HL-60 (cell line): ENCODE results near the gene TRNT1.
A peak's percentile ranks its signal among the peaks of the same experiment; 100 is the strongest.

Experiments
- DNase-seq, 2 experiments: peaks; one replicate each; pipeline ENCODE4 v3.0.0-alpha.2; 2010 to 2020; ENCODE audit warnings: low read depth in 1 of 2, low spot score in 1 of 2
- H3K27ac ChIP-seq: fragments of 250-450 bp; sonication (Bioruptor Pico); replicated peaks from 2 replicates; pipeline ENCODE4 v1.5.1; 2020; ENCODE audit warnings: mild to moderate bottlenecking, moderate library complexity
- H3K27me3 ChIP-seq: fragments of 250-450 bp; sonication (Bioruptor Pico); 2 replicates; pipeline ENCODE4 v1.5.1; 2021; ENCODE audit warnings: mild to moderate bottlenecking, moderate library complexity; ENCODE audit not compliant: insufficient read depth, poor library complexity, severe bottlenecking
- H3K4me3 ChIP-seq: replicated peaks from 2 replicates; pipeline ENCODE4 v1.5.1; 2011; ENCODE audit warnings: mild to moderate bottlenecking, control low read depth, low read length; ENCODE audit not compliant: insufficient read depth
- CTCF ChIP-seq: IDR thresholded peaks from one replicate; pipeline ENCODE4 v1.5.1; 2011; ENCODE audit warnings: low read length, control low read depth, inconsistent platforms; ENCODE audit not compliant: insufficient read depth
- GABPA ChIP-seq: IDR thresholded peaks from 2 replicates; pipeline ENCODE4 v1.6.1; 2012; ENCODE audit warnings: low read depth
- POLR2AphosphoS5 ChIP-seq: IDR thresholded peaks from 2 replicates; pipeline ENCODE4 v1.6.1; 2012; ENCODE audit warnings: low read depth
- REST ChIP-seq: IDR thresholded peaks from 2 replicates; pipeline ENCODE4 v1.6.1; 2012; ENCODE audit warnings: low read depth; ENCODE audit not compliant: insufficient replicate concordance
- SPI1 ChIP-seq: IDR thresholded peaks from 2 replicates; pipeline ENCODE4 v1.6.1; 2012; ENCODE audit warnings: low read depth, mild to moderate bottlenecking, borderline replicate concordance

TRNT1 gene

GRCh38 chr3:3191675-3192285 is 65.0 kb downstream of the TRNT1 start:
- Histone ChIP-seq H3K27ac (no peak overlapping the region), H3K27me3 (peaks cover 3% of the 10 kb centered on the region), H3K4me3 (no peak overlapping the region)
- TF ChIP-seq SPI1 (no peak), CTCF (no peak), GABPA (no peak), POLR2AphosphoS5 (no peak), REST (no peak)
- peak in 1 of 2 experiments; percentile 6 for DNase-seq

DNA sequence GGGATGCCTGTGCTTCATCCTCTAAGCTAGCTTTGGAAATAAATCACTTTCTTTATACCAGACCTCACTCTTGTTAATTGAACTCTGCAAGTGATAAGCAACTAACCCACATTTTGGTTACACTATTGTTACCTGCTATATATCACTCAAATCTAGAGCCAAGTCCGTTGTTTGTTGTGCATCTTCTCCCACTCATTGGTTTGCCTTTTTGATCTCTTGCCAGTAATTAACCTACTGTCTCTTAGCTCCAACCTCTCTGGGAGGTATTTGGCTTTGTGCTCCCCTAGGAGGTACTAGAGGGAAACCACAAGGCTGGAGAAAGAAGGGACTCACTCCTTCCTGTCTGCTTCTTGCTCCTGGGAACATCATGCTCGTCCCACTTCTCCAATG is 65.5 kb downstream of the TRNT1 start:
- H3K27me3 ChIP-seq: peaks cover 3% of the 10 kb centered on the region
- DNase-seq: no peak
- no peak for TF ChIP-seq REST
- TF ChIP-seq GABPA: no peak
- no peak for TF ChIP-seq CTCF
- TF ChIP-seq POLR2AphosphoS5: no peak
- TF ChIP-seq SPI1: no peak
- H3K4me3 ChIP-seq: no peak overlapping the region
- H3K27ac ChIP-seq: no peak overlapping the region

DNA sequence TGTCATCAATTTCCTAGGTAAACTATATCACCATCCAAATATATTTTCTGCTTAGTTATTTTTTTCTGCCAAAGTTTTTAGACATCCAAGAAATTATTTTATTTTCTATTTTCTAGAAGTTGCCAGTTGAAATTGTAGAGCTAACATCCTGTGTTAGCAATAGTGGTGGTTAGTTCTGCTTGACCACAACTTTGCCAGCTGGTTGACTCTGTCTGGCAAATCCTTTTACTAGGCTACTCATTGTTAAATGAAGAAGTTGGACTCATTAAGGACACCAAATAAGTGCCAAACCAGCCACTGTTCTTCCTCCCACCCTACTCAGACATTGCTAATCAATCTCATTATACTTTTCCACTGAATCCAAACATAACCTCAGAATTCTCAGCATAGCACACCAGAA is 68.1 kb downstream of the TRNT1 start:
- no peak for DNase-seq
- no peak for TF ChIP-seq GABPA
- TF ChIP-seq CTCF: no peak
- no peak for TF ChIP-seq POLR2AphosphoS5
- no peak for TF ChIP-seq SPI1
- no peak for TF ChIP-seq REST
- Histone ChIP-seq H3K27me3 (peaks cover 3% of the 10 kb centered on the region), H3K27ac (no peak overlapping the region), H3K4me3 (no peak overlapping the region)
